ENCODE data around the gene PUM1. TPM values are rescaled to one million over a fixed set of nuclear protein-coding genes. Genes with fewer than 3 reads are reported as not detected.

Gene PUM1
- total and polyA plus RNA-seq, 10 of the 15 experiments (the other 5 are each of a cell fraction or from before 2014, with no cell fraction given), result 21.4 to 75.3 (median 42.4) TPM

DNA sequence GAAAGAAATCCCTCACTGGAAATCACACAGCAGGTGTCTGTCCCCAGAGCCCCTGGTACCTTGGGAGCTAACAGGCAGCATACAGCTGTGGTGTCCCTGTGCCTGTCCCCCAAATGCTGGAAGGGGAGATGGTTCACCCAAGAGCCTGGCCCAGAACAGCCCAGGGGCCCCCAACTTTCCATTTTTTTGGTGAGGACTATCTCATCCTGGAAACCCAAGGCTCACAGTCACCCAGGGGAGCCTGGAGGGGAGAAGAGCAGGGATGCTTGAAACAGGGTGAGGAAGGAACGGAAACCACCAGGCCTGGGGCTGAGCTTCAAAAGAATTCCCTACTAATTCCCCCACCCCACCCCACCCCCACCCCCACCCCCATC is 160.6 kb downstream of the PUM1 start:
- FAIRE-seq (no peak), DNase-seq (ENCODE audit: low read depth, low spot score) (no peak), ATAC-seq (no peak)
- Histone ChIP-seq H3K27ac (ENCODE audit: control insufficient read depth, insufficient read depth) (no peak overlapping the region), H4K20me1 (ENCODE audit: control insufficient read depth, insufficient read depth) (no peaks in the 10 kb centered on the region), H3K9ac (ENCODE audit: control insufficient read depth, insufficient read depth, low read length) (no peak overlapping the region), H3K4me2 (ENCODE audit: control insufficient read depth, insufficient read depth) (no peak overlapping the region), H2AFZ (ENCODE audit: control insufficient read depth, low read depth, low read length) (no peak overlapping the region), H3K79me2 (ENCODE audit: control insufficient read depth, insufficient read depth, low read length) (no peaks in the 10 kb centered on the region), H3K36me3 (ENCODE audit: control insufficient read depth in 2 of 2, insufficient read depth in 2 of 2, low read length in 1 of 2) (no peaks in the 10 kb centered on the region), H3K9me3 (replicated peaks; ENCODE audit: control insufficient read depth, insufficient read depth, low read length) (no peaks in the 10 kb centered on the region), H3K27me3 (replicated peaks in 1 of 2; ENCODE audit: control insufficient read depth in 2 of 2, insufficient read depth in 2 of 2, low read length in 1 of 2) (peaks cover 16% of the 10 kb centered on the region in 2 experiments), H3K4me3 (no peak overlapping the region), H3K4me1 (ENCODE audit: control insufficient read depth, insufficient read depth, low read length) (no peaks in the 10 kb centered on the region)
- WGBS (ENCODE audit: insufficient coverage, insufficient replicate concordance, low lambda C conversion rate, missing lambda C conversion rate), result 38% methylated on average over 1 of the region's 1 CpG
- in situ Hi-C loops (cut with MboI) (no loop called here), intact Hi-C loops (cut with micrococcal nuclease; ENCODE audit: unreplicated experiment) (no loop called here)
- POLR2A ChIA-PET, result no interaction called here
- RAD21 ChIA-PET (ENCODE audit: unreplicated experiment), result interaction anchor here (1.1 to 3.2 kb wide), 5 partner anchors 10 to 186 kb away, joined by 4 to 10 read pairs (median 4); no protein-coding TSS in a partner anchor
- no peak for TF ChIP-seq SMARCA5 (IDR thresholded peaks at IDR 0.05)
- no peak for TF ChIP-seq TCF12 (IDR thresholded peaks at IDR 0.05; ENCODE audit: low read depth, low read length)
- TF ChIP-seq EGR1 (IDR thresholded peaks at IDR 0.05; ENCODE audit: borderline replicate concordance in 1 of 2, low read depth in 2 of 2, low read length in 2 of 2), result no peak
- TF ChIP-seq RAD51 (IDR thresholded peaks at IDR 0.05), result no peak
- no peak for TF ChIP-seq NKRF (conservative IDR thresholded peaks at IDR 0.05)
- TF ChIP-seq ZNF274 (IDR thresholded peaks at IDR 0.05; ENCODE audit: insufficient read depth, insufficient read length), result no peak
- no peak for TF ChIP-seq KLF5 (IDR thresholded peaks at IDR 0.05; ENCODE audit: partially characterized antibody)
- no peak for TF ChIP-seq ESRRA (IDR thresholded peaks at IDR 0.05; ENCODE audit: low read length)
- TF ChIP-seq ZBTB4 (CRISPR knock-in tag; IDR thresholded peaks at IDR 0.05), result no peak
- TF ChIP-seq YBX1 (IDR thresholded peaks at IDR 0.05), result no peak
- TF ChIP-seq NFIC (IDR thresholded peaks at IDR 0.05; ENCODE audit: low read depth, low read length), result no peak
- CTCF ChIA-PET, result interaction anchor here (0.9 to 3.2 kb wide), 4 partner anchors 8 to 125 kb away, joined by 3 to 21 read pairs (median 8); no protein-coding TSS in a partner anchor
- BruUV-seq (replicated peaks), result no TSS peak
- SMC1A ChIA-PET (ENCODE audit: uncharacterized antibody, unreplicated experiment), result interaction anchor here (0.8 kb wide), 1 partner anchor 15 kb away, joined by 3 read pairs; no protein-coding TSS in a partner anchor

Measured in GM12878 (cell line).